Neuronal stem cell (in vitro differentiated cells): ENCODE results near the gene HOXA3.

Experiments
- DNase-seq: peaks from one replicate; pipeline ENCODE4 v3.0.0-alpha.2; 2013; ENCODE audit warnings: low spot score
- H2AFZ ChIP-seq: one replicate; pipeline ENCODE4 v1.6.1; 2013; ENCODE audit warnings: mild to moderate bottlenecking, low read length, inconsistent platforms
- H2AK5ac ChIP-seq: 2 replicates; pipeline ENCODE4 v1.6.1; 2013; ENCODE audit warnings: low read depth, mild to moderate bottlenecking, inconsistent platforms, low read length, moderate library complexity, mixed read lengths
- H2BK120ac ChIP-seq: 2 replicates; pipeline ENCODE4 v1.6.1; 2013; ENCODE audit warnings: low read depth, mild to moderate bottlenecking, inconsistent platforms, low read length, moderate library complexity, mixed read lengths
- H2BK12ac ChIP-seq: one replicate; pipeline ENCODE4 v1.6.1; 2013; ENCODE audit warnings: low read length, inconsistent platforms
- H2BK15ac ChIP-seq: 2 replicates; pipeline ENCODE4 v1.6.1; 2013; ENCODE audit warnings: mild to moderate bottlenecking, low read length, inconsistent platforms, mixed read lengths
- H2BK5ac ChIP-seq: one replicate; pipeline ENCODE4 v1.6.1; 2013; ENCODE audit warnings: inconsistent platforms, mild to moderate bottlenecking, low read length, moderate library complexity
- H3K14ac ChIP-seq: one replicate; pipeline ENCODE4 v1.6.1; 2013; ENCODE audit warnings: low read length, inconsistent platforms
- H3K18ac ChIP-seq: 2 replicates; pipeline ENCODE4 v1.6.1; 2013; ENCODE audit warnings: low read length, inconsistent platforms
- H3K23ac ChIP-seq: 2 replicates; pipeline ENCODE4 v1.6.1; 2013; ENCODE audit warnings: low read depth, mild to moderate bottlenecking, mixed read lengths, low read length, inconsistent platforms; ENCODE audit not compliant: poor library complexity
- H3K27ac ChIP-seq: replicated peaks from 3 replicates; pipeline ENCODE4 v1.5.1; 2013; ENCODE audit warnings: low read length, inconsistent platforms
- H3K27me3 ChIP-seq, 3 experiments: 2 replicates each; pipeline ENCODE4 v1.6.1; 2013; ENCODE audit warnings: low read length in 3 of 3, mild to moderate bottlenecking in 2 of 3, inconsistent platforms in 1 of 3, low read depth in 1 of 3, mixed read lengths in 1 of 3, moderate library complexity in 1 of 3; ENCODE audit not compliant: control insufficient read depth in 3 of 3, insufficient read depth in 3 of 3
- H3K36me3 ChIP-seq, 2 donors: replicated peaks in 1 of 2; 2 replicates each; pipeline ENCODE4 v1.6.1; 2013; ENCODE audit warnings: low read length in 2 of 2; ENCODE audit not compliant: control insufficient read depth in 2 of 2, insufficient read depth in 2 of 2
- H3K4ac ChIP-seq: 2 replicates; pipeline ENCODE4 v1.6.1; 2013; ENCODE audit warnings: inconsistent platforms, mild to moderate bottlenecking, low read length, moderate library complexity
- H3K4me1 ChIP-seq, 2 donors: 1 replicate in 1 of 2; 2 replicates in 1 of 2; pipeline ENCODE4 v1.6.1; 2013; ENCODE audit warnings: low read length in 2 of 2, low read depth in 1 of 2; ENCODE audit not compliant: control insufficient read depth in 2 of 2, insufficient read depth in 1 of 2
- H3K4me2 ChIP-seq: one replicate; pipeline ENCODE4 v1.6.1; 2013; ENCODE audit warnings: mild to moderate bottlenecking, low read length, inconsistent platforms; ENCODE audit not compliant: insufficient read depth, poor library complexity, severe bottlenecking
- H3K4me3 ChIP-seq, 2 donors: 2 replicates each; pipeline ENCODE4 v1.5.1; 2013; ENCODE audit warnings: low read length in 2 of 2, mild to moderate bottlenecking in 2 of 2, inconsistent platforms in 1 of 2, moderate library complexity in 1 of 2
- H3K79me1 ChIP-seq: one replicate; pipeline ENCODE4 v1.6.1; 2013; ENCODE audit warnings: low read depth, mild to moderate bottlenecking, inconsistent platforms, low read length, moderate library complexity
- H3K9ac ChIP-seq: one replicate; pipeline ENCODE4 v1.6.1; 2013; ENCODE audit warnings: mild to moderate bottlenecking, low read depth, low read length, inconsistent platforms; ENCODE audit not compliant: poor library complexity
- H3K9me3 ChIP-seq, 2 donors: replicated peaks in 1 of 2; 2 replicates each; pipeline versions ENCODE3 to v1.6.1; 2013; ENCODE audit warnings: low read length in 2 of 2, mild to moderate bottlenecking in 2 of 2, inconsistent platforms in 1 of 2, low read depth in 1 of 2, mixed read lengths in 1 of 2, moderate library complexity in 1 of 2; ENCODE audit not compliant: control insufficient read depth in 2 of 2, insufficient read depth in 1 of 2
- H4K8ac ChIP-seq: one replicate; pipeline ENCODE4 v1.6.1; 2013; ENCODE audit warnings: low read depth, mild to moderate bottlenecking, inconsistent platforms, low read length, moderate library complexity
- H4K91ac ChIP-seq: one replicate; pipeline ENCODE4 v1.6.1; 2013; ENCODE audit warnings: low read length, low read depth, mild to moderate bottlenecking, inconsistent platforms; ENCODE audit not compliant: poor library complexity
- WGBS, 2 donors: extraction: QIAGEN DNeasy Blood & Tissue Kit; methylation state at CpG; one replicate each; pipeline ENCODE4 v1.1.7; 2013; ENCODE audit warnings: missing lambda C conversion rate in 2 of 2, mixed read lengths in 1 of 2; ENCODE audit not compliant: insufficient read length in 2 of 2, insufficient replicate concordance in 1 of 2; ENCODE audit errors: extremely low coverage in 2 of 2; 5-methylcytosine and 5-hydroxymethylcytosine counted together

HOXA3 gene

DNA sequence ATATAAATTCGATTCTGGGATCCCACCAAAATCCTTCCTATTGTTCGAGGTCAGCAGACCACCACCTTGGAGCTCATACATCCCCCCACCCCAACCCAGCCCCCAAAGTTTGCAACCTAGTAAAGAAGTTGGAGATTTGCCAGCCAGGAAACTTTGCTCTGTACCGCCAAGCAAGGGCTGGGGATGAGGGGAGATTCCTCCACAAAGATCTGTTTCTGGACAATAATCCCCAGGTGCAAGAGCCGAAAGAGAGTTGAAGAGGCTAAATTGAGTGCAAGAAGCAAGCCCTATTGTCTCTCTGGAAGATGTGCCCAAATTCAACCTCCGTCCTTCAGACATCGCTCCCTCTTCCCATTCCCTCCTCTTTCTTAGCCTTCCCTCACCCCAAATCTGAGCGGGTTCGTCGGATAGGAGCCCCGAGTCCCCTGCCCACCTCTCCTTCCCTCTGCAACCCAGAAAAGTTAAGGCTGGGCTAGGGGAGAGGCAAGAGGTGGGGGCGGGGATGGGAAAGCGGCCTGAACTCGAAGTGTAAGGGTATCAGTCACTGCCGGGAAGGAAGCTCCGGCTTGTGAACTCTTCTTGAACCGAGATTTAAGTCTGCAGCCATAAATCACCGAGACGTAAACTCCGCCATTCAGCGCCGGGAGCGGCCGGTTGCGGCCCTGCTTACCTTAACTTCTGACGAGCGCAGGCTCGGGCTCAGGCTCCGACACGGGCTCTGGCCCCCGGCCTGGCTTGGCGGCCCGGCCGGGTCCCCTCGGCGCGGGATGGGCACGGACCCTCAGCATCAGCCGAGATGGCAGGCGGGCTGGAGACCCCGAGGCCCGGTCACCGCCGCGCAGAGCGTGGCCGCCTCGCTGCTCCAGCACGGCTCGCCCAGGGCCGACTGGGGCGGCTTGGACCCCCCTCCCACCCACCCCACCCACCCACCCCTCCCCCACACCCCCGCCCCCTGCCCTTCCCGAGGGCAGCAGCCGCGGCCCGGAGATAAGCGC, 39.1 kb downstream of the HOXA3 start:
- Histone ChIP-seq H3K79me1 (no peaks in the 10 kb centered on the region), H2BK120ac (no peak overlapping the region), H3K27ac (no peak overlapping the region), H3K4ac (no peak overlapping the region), H3K9ac (no peak overlapping the region), H3K9me3 (peaks cover 3 to 4% of the 10 kb centered on the region in 2 donors), H2BK5ac (no peak overlapping the region), H2AK5ac (no peak overlapping the region), H3K14ac (no peak overlapping the region), H3K36me3 (no peaks in the 10 kb centered on the region), H2AFZ (peak overlapping the region; percentile 82), H3K4me1 (no peaks in the 10 kb centered on the region), H4K8ac (no peak overlapping the region), H4K91ac (no peak overlapping the region), H3K18ac (no peak overlapping the region), H2BK12ac (no peak overlapping the region), H2BK15ac (no peak overlapping the region), H3K4me2 (no peak overlapping the region), H3K27me3 (peaks cover 65 to 95% (median 92%) of the 10 kb centered on the region in 3 experiments), H3K23ac (peak overlapping the region; percentile 82), H3K4me3 (no peak overlapping the region)
- no CpG with 5 or more reads among the region's 57 CpGs for WGBS, 2 donors
- no peak for DNase-seq

DNA sequence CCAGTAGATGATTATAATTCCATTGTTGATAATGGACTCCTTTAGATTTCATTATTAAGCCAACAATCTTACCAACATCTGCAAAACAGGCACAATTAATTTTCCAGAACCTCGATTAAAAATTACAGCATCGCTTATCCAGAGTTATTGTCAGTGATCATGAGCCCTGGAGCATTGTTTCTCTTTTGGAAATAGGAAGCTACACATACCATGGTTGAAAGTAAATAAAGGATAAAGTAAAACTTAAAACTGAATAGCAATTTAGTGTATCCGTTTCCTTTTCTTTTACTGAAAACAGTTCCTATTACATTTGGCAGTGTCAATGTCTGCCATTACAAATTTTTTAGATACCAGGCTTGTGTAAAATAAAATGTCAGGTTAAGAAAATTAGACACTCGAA, 40.0 kb downstream of the HOXA3 start:
- Histone ChIP-seq H2BK120ac (no peak overlapping the region), H3K4me1 (no peaks in the 10 kb centered on the region), H3K4ac (no peak overlapping the region), H4K8ac (no peak overlapping the region), H3K36me3 (no peaks in the 10 kb centered on the region), H3K79me1 (no peaks in the 10 kb centered on the region), H3K27ac (no peak overlapping the region), H3K4me3 (no peak overlapping the region), H2AFZ (no peak overlapping the region), H2AK5ac (no peak overlapping the region), H3K27me3 (peaks cover 69 to 95% (median 92%) of the 10 kb centered on the region in 3 experiments), H3K9ac (no peak overlapping the region), H2BK15ac (no peak overlapping the region), H3K4me2 (no peak overlapping the region), H4K91ac (no peak overlapping the region), H2BK12ac (no peak overlapping the region), H3K18ac (no peak overlapping the region), H2BK5ac (no peak overlapping the region), H3K23ac (no peak overlapping the region), H3K9me3 (peaks cover 3 to 4% of the 10 kb centered on the region in 2 donors), H3K14ac (no peak overlapping the region)
- no peak for DNase-seq
- WGBS, 2 donors, result no CpG with 5 or more reads among the region's 4 CpGs

DNA sequence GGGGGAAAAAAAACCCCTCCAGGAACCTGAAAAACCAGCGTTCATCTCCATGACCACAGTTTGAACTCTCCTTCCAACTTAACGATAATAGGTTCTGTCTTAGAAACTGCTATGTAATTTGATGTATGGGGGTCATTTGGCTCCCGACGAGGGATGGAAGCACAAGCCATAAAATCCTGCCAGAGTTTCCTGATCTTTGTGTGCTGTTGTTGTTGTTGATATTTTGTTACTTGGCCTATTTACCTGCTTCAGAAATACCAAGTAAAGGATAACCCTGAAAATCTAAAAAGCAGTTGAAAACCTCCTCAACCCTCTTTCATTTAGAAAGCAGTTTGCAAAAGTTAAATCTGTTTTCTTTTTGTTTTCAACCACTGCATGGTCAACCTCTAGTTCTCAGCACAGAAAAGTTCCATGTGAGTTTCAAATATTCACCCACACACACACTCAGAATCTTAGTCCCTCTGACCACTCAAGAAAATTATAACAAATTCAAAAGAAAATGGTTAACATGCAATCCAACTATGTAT, 40.6 kb downstream of the HOXA3 start:
- Histone ChIP-seq H4K91ac (no peak overlapping the region), H3K4ac (no peak overlapping the region), H2BK15ac (no peak overlapping the region), H2BK120ac (no peak overlapping the region), H3K27ac (no peak overlapping the region), H3K4me2 (no peak overlapping the region), H2AK5ac (no peak overlapping the region), H3K79me1 (no peaks in the 10 kb centered on the region), H2BK12ac (no peak overlapping the region), H2BK5ac (no peak overlapping the region), H3K36me3 (no peaks in the 10 kb centered on the region), H3K4me3 (no peak overlapping the region), H3K18ac (no peak overlapping the region), H3K4me1 (no peaks in the 10 kb centered on the region), H3K14ac (no peak overlapping the region), H3K9me3 (peaks cover 3 to 4% of the 10 kb centered on the region in 2 donors), H2AFZ (no peak overlapping the region), H3K27me3 (peaks cover 63 to 95% (median 88%) of the 10 kb centered on the region in 3 experiments), H4K8ac (no peak overlapping the region), H3K23ac (no peak overlapping the region), H3K9ac (no peak overlapping the region)
- WGBS, 2 donors, result no CpG with 5 or more reads among the region's 4 CpGs
- DNase-seq, result no peak

DNA sequence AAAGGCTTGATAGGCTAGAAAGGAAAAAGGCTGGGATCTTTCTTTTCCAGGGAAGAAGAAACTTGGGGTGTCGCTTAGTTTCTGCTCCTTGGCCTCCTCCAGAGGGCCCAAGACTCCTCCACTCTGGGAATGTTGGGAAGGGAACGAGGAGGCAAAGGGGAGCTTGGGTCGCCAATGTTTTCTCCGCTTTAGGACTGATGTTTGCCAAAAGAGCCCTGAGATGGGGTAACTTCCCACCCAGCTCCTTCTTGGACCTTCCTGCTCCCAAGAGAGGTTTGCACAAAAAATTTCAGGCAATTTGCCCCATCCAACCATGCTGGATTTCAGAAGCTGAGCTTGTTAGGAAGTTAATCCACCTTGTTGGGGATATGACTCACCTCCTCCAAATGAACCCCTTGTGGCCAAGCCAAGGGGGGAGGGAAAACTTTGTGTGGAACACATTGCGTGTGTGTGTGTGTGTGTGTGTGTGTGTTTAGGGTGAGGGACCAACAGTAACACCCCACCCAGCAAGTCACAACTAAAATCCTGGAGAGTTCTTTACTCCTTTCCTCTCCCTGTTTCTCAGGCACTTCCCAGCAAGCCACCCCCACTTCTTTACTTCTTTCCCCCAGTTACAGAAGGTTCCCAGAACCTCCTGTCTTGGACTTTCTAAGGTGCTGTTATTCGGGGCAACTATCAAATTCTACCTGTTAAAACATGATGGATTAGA, 41.2 kb downstream of the HOXA3 start:
- Histone ChIP-seq H3K14ac (no peak overlapping the region), H2BK15ac (no peak overlapping the region), H2AK5ac (no peak overlapping the region), H3K4ac (no peak overlapping the region), H3K4me1 (no peaks in the 10 kb centered on the region), H3K9ac (no peak overlapping the region), H3K18ac (no peak overlapping the region), H3K4me3 (no peak overlapping the region), H4K91ac (no peak overlapping the region), H3K79me1 (no peaks in the 10 kb centered on the region), H2BK12ac (no peak overlapping the region), H3K23ac (no peak overlapping the region), H2AFZ (no peak overlapping the region), H3K27ac (no peak overlapping the region), H3K36me3 (no peaks in the 10 kb centered on the region), H3K27me3 (peaks cover 66 to 95% (median 88%) of the 10 kb centered on the region in 3 experiments), H2BK5ac (no peak overlapping the region), H4K8ac (no peak overlapping the region), H3K4me2 (no peak overlapping the region), H2BK120ac (no peak overlapping the region), H3K9me3 (peaks cover 3 to 4% of the 10 kb centered on the region in 2 donors)
- no CpG with 5 or more reads among the region's 6 CpGs for WGBS, 2 donors
- DNase-seq, result no peak
